Kidney epithelial cell (primary cell): ENCODE data around the gene PAFAH1B1. TPM values are rescaled to one million over a fixed set of nuclear protein-coding genes. Genes with fewer than 3 reads are reported as not detected.

Experiments used
- DNase-seq: peaks from one replicate; pipeline ENCODE4 v3.0.0-alpha.2; 2010; ENCODE audit warnings: low read depth
- H3K27me3 ChIP-seq: 2 replicates; pipeline ENCODE4 v1.6.0; 2011; ENCODE audit warnings: low read length; ENCODE audit not compliant: control insufficient read depth, insufficient read depth
- H3K36me3 ChIP-seq: 2 replicates; pipeline ENCODE4 v1.5.1; 2011; ENCODE audit warnings: low read length; ENCODE audit not compliant: control insufficient read depth, insufficient read depth
- H3K4me3 ChIP-seq: 2 replicates; pipeline ENCODE4 v1.5.1; 2011; ENCODE audit warnings: low read depth, mild to moderate bottlenecking, control low read depth, low read length
- total RNA-seq: library from RNA; depleted of rRNA; stranded (reverse); fragments of >200 nt; gene quantifications from 2 replicates; pipeline ENCODE4 v1.2.3, GENCODE V29; 2015
- TF ChIP-seq, protein P1 (sequence below): IDR thresholded peaks from 2 replicates; pipeline ENCODE4 v1.5.1; 2011; ENCODE audit warnings: mild to moderate bottlenecking, moderate library complexity, low read length, control low read depth, inconsistent platforms; ENCODE audit not compliant: insufficient read depth, poor library complexity, severe bottlenecking

Gene PAFAH1B1
- total RNA-seq, 1 donor from 2014 or later, result 54.7 TPM

DNA sequence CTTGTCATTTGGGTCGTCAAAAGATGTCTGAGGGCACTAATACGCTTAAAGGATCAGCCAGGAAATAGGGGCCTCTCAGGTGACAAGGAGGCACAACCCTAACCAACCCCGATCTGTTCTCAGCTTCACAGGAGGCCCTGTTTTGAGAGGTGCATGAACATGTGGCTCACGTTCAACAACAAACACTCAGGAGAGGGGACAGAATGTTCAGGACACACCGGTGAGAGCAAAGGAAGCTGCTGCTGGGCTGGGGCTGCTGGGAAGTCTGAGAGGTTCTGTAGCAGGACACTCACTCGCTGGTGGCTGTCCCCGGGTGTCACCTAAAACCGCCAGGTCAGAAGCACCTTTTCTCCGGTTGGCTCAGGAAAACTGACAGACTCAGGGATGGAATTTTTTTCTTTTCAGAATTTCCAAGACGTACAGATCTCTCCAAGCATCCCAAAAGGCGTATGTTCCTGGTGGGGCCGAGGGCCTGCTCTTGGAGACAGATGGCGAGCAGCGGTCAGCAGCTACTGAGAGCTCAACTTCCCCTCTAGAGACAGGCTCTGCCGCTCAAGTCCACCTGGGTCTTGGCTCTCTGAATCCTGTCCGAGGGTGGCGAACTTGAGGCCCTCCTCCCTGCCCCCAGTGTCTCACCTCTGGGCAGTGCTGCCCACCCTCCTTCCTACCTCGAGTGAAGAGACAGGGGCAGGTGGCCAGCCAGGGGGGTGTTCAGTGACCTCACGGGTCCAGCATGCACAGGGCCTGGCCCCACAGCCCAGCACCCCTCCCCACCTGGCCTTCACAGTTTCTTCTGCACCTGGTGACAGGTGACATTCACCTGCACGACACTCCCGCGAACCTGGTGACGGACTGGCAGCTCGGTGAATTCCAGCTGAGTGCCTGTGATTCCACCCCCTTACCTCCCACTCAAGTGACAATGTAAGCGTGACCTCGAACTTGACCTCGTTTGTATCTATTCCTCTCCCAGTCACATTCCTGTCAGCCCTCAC is 95.2 kb downstream of the PAFAH1B1 start:
- no peak for DNase-seq

DNA sequence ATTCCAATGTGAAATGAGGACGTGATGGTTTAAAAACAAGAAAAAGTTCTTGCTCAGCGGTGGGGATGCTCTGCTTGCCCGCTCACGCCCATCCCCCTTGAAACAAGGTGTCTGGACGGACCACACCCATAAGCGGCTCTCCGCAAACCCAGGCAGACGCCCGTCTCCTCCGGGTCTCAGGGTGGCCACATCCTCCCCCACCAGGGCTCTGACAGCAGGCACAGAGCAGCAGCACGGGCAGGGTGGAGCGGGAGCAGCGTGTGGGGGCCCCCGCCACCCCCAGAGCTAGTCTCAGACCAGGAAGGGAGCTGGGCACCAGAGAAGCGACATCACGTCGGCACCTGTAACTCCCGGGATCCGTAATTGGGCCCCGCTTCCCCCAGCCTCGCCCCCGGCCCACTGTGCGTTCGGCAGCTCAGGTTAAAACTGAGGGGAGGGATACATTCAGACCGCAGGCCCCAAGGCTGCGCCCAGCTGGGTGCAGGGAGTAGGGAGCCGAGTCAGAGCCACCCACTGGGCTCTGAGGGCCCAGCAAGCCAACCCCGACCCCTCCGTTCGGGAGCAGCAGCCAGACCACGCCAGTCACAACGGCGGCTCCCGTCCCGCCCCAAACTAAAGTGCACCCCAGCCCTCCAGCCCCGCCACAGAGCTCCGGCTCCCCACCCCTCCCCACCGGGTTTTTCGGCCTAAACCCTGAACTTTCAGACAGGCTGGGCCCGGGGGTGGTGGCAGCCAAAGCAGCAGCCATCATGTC is 96.1 kb downstream of the PAFAH1B1 start:
- TF ChIP-seq, protein P1, sequence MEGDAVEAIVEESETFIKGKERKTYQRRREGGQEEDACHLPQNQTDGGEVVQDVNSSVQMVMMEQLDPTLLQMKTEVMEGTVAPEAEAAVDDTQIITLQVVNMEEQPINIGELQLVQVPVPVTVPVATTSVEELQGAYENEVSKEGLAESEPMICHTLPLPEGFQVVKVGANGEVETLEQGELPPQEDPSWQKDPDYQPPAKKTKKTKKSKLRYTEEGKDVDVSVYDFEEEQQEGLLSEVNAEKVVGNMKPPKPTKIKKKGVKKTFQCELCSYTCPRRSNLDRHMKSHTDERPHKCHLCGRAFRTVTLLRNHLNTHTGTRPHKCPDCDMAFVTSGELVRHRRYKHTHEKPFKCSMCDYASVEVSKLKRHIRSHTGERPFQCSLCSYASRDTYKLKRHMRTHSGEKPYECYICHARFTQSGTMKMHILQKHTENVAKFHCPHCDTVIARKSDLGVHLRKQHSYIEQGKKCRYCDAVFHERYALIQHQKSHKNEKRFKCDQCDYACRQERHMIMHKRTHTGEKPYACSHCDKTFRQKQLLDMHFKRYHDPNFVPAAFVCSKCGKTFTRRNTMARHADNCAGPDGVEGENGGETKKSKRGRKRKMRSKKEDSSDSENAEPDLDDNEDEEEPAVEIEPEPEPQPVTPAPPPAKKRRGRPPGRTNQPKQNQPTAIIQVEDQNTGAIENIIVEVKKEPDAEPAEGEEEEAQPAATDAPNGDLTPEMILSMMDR, result no peak
- no peak overlapping the region for H3K4me3 ChIP-seq
- no peaks in the 10 kb centered on the region for H3K27me3 ChIP-seq
- DNase-seq, result no peak
- no peaks in the 10 kb centered on the region for H3K36me3 ChIP-seq

More for the DNA sequence above, 95.2 kb downstream of the PAFAH1B1 start:
- Histone ChIP-seq H3K27me3 (no peaks in the 10 kb centered on the region), H3K36me3 (no peaks in the 10 kb centered on the region), H3K4me3 (no peak overlapping the region)
- TF ChIP-seq, protein P1, result no peak

DNA sequence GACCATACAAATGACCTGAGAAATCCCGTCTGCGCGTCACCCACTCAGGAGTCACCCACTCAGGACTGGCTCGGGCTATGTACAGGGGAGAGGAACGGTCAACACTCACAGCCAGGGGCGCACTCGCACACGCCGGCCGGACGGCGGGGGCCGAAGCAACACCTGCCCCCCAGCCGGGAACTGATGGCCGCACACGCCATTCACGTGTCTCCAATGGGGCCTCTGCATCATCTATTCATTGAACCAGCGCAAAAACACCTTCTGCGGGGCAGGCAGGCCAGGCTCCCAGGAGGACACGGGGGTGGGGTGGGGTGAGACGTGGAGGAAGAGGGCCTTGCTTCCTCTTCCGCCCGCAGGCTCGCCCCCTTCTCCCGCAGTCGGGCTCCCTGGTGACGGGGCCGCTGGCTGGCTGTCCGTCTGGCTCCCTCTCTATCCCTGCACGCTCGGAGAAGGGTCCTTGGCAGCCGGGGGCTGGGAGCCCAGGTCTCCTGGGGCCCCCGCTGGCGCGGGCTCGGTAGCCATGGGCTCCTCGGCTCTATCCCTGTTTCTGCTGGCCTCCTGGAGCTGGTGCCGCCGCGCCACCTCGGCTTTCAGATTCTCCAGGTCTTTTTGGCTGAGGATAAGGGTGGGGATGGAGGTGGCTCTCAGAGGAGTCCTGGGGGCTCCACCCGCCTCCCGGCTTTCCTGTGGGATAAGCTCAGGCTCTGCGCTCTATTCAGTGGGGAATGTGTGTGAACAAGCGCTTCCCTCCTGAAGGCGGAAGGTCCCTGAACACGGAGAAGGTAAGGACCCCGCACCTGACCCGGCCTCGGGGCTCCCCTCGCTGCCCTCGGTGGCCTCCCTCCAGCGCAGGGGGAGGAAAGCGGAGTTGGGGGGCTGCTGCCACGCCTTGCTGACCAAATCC is 97.0 kb downstream of the PAFAH1B1 start:
- TF ChIP-seq, protein P1, result no peak
- no peaks in the 10 kb centered on the region for H3K36me3 ChIP-seq
- H3K27me3 ChIP-seq, result no peaks in the 10 kb centered on the region
- H3K4me3 ChIP-seq, result no peak overlapping the region
- DNase-seq, result no peak

GRCh38 chr17:2691069-2691871 is 97.8 kb downstream of the PAFAH1B1 start:
- TF ChIP-seq, protein P1, result no peak
- Histone ChIP-seq H3K4me3 (no peak overlapping the region), H3K36me3 (no peaks in the 10 kb centered on the region), H3K27me3 (no peaks in the 10 kb centered on the region)
- DNase-seq, result no peak
